Fibroblast of gingiva (primary cell): ENCODE results near the gene MCC.

Experiments
- DNase-seq: peaks from one replicate; pipeline ENCODE4 v3.0.0-alpha.2; 2011; ENCODE audit warnings: low read depth

The MCC gene

DNA sequence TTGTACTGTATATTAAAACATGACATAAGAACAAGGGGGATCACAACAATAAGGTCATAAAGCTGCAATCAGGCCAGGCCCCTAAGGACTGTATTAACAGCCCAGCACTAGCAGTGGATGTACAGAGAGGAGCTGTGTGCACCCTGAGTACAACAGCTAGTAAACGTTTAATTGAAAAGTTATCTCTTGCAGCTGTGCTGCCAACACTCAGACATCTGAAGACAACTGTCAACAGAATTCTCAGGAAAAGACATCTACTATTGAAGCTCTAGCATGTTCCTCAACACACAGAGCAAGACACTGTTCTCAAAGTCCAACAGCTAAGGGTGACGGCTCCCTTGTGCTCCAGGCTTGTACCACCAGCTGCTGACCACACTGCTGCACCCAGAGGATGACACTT lies 312.1 kb downstream of the MCC start:
- no peak for DNase-seq

DNA sequence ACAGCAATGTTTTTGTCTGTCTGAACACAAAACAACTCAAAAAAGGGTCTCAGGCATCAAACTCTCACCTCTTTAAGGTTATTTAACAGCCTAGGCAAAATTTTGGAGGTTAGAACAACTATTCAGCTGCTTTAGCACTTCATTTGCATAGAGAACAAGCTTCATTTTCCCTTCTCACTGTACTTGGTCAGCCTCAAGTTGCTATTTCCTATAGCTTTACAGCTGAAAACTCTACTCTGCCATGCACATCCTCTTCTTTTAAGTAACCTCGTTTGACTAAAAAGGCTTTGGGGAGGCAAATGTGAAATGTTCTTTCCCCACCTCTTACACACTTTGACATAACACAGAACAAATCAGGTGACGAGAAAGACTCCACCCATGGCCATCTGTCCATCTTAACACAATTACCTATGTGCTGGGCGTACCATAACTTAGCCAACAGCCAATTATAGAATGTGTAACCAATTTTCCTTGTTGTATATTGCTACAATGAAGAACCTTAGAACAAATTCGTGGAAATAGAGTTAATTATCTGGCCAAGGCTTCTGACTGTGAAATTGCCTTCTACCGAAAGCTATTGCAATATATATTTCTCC lies 315.9 kb downstream of the MCC start:
- DNase-seq = no peak

DNA sequence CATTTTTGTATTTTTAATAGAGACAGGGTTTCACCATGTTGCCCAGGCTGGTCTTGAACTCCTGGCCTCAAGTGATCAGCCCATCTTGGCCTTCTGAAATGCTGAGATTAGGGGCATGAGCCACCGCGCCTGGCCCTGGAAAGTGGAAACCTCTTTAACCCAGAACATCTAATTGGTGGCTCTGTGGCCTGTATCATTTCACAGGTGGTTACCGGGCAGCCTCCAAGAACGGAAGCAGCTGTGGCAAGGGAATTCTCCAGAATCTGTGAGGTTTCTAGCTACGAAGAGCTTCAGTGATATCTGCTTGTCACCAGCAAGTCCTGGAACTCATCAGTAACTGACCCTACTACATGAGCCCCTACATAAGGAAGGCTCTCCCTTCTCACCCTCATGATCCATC lies 316.7 kb downstream of the MCC start:
- DNase-seq = no peak

DNA sequence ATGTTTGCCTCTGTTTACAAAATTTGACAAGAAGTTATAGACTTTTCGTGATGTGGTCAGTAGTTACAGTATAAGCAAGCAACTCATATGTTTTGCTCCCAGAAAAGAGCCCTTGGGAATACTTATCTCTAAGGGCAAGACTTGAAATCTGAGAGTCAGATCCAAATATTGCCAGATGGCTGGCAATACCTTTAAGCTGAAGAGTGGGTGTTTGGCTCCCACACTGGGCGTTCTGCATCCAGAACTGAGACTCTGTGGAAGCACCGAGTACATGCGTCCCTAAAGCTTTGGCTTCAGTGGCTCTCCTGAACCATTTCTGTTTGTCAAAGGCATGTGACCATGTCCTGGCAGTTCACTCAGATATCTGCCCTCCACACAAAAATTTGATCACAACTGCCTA lies 317.5 kb downstream of the MCC start:
- DNase-seq = no peak

DNA sequence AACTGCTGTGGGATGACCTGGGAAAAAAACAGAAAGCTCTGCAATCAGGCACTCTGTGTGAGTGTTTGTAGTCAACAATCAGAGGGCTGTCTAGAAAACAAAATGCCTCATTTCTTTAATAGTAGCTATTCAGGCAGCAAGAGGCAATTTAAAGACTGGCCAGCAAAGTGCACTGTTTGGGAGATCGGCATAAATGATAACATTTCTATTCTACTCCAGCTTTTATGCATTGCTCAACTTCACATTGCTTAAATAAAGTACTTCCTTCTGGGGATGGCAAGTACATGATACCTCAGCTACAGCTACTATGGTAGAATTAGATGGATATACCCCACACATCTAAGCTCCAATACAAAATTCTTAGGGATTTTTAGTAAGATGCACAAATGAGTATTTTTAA lies 318.5 kb downstream of the MCC start:
- peak; percentile 21 for DNase-seq

DNA sequence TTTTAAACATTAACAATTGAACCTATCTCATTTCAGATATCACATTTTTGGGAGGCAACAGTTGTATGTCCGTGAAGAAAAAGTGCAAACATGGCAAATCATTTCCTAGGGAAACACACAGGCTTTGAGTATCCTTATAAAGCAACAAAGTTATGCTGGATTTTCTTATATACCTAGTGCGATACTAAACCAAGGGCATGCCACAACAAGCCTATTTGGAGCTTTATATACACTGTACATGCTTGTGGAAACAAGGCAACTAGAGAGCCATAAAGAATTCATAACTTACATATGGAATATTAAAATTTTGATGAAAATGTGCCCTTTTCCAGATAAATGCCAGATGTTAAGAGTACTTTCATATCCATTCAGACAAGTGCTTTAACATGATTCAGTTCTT lies 320.3 kb downstream of the MCC start:
- no peak for DNase-seq

DNA sequence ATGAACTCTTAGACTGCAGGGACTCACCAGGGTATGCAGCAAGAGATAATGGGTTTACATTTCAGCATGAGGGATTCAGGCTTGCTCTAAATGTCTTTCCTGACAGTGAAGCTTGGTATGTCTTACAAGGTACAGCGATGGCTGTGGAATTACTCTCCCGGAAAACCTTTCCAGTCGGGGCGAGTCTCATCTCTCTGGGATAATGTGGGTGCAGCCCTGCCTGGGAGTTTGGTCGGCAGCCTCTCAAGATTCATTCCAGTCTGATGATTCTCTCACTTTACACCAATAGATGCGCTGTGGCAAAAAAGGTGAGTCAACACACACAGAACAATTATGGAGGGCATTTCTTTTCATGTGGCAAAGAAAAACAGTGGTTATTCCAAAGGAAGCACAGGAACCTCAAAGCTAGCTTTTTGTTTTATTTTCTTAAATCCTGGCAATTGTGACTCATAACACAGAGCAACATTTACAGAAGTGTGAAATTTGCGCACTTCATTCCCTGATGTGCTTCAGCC lies 321.3 kb downstream of the MCC start:
- DNase-seq = peak; percentile 10

DNA sequence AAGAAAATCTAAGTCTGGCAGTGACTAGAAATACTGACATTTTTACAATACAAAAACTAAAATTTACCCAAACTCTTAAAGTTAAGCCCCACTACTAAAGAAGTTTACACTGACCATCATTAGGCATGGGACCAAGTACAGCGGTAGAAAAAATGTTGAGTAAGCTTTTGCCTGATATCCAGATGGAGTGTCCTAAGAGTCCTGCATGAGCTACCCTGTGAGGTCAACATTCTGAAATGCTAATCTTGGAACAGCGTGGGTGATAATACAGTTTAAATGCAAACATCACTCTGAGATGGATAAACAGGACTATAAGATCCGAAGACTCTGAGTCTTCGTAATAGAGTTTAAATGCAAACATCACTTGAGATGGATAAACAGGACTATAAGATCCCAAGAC lies 322.0 kb downstream of the MCC start:
- peak; percentile 14 for DNase-seq

DNA sequence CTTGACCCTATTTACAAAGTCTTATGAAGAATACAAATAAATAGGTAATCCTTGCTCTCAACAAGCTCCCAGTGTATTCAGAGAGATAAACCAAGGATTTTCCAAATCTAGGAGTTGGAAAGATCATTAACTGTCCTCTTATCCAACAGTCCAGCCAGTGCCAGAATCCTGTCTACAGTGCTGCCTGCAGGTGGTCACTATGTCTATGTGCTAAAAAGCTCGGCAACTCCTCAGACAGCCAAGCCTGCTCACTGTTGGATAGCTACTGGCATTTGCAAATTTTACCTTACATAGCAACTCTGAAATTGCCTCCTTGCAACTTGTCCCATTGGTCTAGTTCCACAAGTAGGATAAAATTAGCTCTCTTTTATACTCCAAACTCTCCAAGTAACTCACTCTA lies 324.2 kb downstream of the MCC start:
- DNase-seq = no peak

DNA sequence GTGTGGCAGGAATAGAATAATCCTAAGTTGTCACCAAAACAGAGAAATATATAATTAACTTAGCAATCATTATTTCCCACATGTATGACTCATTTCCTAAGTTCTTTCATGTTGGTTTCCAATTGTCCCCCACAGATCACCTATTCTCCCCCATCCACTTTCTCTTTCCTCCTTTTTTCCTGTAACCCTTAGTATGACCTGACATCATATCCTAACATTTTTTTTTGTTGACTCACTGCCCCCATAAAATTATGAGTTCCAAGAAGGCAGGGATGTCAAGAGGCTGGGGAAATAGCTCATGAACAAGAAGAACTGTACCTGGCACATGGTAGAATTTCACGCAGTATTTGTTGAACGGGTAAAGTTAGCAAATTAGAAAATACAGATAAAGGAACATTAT lies 324.9 kb downstream of the MCC start:
- no peak for DNase-seq

DNA sequence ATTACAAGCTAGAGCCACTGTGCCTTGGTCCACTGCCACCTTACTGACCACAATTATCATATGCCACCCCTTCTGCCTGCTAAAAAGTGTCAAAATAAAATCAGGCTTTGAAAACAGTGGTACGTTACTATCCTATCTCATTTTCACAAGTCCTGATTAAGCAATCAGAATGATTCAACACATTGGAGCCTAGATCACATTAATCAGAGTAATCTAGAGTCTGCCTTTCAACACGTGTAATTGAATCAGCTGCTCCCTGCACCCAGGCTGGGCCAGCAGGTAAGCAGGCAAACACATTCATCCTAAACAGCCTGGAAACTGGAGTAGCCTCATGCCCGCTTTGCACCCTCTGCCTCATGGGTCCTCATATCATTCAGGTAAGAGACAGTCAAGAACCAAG lies 325.5 kb downstream of the MCC start:
- peak; percentile 16 for DNase-seq

DNA sequence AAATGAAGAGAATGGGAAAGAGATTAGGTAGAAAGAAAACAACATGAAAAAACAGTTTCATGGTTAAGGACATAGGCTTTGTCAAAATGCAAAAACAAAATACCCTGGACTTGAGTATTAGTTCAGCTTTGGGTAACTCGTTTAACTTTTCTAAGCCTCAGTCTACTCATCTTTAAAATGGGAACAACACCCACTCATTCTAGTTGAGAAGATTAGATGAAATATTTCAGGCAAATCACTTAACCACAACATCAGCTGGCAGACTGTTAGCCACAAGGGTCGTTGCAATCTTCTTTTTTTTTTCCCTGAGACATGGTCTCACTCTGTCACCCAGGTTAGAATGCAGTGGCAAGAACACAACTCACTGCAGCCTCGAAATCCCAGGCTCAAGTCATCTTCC lies 326.0 kb downstream of the MCC start:
- DNase-seq = no peak

DNA sequence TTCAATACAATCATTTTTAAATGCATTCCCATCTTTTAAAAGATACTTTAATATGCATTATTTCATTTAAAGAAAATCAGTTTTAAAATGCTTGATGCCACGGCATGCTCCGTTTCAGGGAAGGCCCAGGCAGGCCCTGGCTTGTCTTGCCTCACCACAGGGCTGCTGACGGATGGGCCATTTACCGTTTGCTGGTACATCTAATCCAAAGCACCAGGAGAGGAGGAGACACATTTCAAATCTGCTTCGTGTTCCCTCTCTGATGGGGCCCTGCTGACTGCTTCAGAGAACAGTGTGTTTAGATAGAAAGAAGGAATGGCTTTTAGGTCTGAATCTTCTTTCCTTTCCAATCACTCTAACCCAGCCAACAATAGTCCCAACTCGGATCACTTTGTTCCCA lies 326.4 kb downstream of the MCC start:
- no peak for DNase-seq

DNA sequence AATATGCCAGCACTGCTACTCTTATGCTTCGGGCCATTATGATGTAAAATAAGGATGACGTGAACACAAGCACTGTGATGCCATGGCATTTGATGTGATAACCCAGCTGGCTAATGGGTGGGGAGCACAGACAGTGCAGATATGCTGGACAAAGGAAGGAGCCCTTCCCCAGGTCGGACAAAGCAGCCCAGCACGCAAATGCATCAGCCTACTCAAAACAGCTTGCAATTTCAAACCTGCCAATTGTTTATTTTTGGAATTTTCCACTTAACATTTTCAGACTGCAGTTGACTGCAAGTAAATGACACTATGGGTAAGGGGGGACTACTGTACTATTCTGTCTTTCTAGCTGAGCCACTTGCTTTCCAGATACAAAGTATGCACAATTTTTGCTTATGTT lies 330.4 kb downstream of the MCC start:
- DNase-seq = no peak

DNA sequence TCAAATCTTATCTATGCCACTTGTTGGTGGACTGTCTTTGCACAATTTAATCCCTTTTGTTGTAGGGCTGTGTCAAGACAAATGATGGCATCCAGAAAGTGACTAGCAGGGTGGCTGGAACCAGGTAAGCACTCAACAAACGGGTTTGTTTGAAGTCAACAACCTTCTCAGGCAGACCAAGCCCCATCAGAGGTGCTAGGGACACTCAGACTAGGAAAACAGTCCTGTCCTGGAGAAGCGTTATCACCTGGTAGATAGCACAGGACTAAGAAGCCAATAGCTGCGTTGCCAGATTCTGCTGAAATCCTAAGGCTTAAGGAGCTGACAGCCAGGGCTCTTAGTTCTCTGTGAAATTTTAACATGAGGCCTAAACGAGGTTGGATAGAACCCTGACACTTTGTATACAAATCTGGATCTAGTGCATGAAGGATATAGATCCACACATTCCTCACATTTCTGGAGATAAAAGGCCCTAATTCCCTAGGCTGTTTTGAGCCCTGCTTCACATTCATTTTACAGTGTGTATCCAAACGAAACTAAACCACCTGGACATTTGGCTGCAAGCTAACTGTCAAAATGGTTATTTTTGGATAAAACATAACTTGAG lies 331.9 kb downstream of the MCC start:
- no peak for DNase-seq

DNA sequence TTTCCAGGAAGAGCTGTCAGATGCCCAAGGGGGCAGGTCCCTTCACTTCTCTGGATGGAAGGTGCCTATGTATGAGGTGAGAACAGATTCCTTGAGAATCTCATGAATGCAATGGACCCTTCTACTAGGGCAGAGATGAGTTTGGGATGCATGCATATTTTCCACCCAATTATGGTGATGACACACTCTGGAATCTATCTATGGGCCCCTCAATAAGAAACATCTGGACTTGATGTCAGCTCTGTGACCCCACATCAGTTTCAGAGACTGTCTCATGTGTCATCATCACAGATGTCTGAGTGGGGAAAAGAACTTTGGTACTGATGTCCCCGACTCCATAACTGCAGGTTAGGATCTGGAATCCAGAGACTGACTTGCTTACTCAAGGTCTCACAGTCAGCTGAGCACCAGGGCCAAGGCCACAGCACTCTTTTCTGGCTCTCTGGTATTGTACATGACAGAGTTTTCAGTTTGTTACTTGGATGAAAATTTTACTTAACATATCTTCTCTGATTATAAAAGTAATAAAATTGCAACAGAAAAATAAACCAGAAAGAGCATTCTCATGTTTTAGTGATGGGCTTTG lies 334.6 kb downstream of the MCC start:
- peak; percentile 54 for DNase-seq

DNA sequence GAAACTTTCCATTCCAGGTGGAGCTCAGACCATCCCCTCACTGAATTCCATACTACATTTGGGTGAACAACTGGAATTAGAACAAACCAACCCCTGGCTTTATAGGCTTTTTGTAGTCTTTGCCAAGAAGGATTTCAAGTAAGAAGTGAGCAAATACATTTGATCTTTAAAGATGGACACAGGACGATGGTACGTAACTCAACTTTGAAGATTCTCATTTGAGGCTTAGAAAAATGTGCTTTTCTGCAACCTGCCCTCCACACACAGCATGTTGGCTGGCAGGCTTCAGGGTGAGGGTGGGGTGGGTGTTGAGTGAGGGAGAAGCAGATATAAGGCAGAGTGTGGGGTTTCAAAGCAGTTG lies 335.9 kb downstream of the MCC start:
- no peak for DNase-seq

DNA sequence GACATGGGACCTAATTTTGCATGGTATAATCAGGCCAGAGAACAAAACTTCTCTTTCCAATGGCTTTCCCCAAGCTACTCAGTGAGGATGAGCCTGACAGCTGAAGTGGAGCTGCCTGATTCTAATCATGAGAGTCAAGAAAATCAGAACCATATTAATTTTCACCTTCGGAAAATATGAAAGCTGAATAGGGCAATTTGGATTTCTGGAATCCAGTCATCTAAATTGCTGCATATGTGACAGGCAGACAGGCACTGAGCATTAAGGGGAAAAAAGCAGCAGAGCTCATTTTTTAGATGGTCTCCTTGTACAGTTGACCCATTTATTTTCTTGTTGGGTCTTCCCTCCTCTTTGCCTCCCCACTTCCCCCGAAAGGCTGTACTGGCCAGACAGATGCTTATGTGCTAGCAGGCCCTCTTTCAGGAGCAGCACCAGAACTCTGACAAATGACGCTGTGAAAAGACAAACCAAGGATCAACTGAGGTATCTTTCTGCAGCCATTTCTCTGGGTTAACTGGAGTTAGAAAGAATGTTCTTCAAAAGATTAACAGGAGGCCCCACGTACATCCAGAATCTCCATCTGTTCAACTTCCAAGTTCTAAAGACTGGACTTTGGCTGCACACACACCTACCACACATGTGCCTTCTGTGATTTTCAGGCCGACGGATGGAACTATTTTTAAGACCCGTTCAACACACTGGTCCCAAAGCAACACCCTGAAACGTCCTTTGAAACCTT lies 336.4 kb downstream of the MCC start:
- DNase-seq = no peak

DNA sequence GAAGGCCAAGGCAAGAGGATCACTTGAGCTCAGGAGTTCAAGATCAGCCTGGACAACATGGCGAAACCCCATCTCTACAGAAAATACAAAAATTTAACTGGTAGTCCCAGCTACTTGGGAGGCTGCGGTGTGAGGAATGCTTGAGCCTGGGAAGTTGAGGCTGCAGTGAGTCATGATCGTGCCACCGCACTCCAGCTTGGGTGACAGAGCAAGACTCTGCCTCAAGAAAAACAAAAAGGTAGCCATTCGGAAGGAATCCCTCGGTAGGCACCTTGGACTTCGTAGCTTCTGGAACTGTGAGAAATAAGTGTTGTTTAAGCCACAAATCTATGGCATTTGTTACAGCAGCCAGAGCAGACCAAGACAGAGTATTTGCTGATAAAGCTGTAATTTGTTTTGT lies 337.4 kb downstream of the MCC start:
- no peak for DNase-seq

DNA sequence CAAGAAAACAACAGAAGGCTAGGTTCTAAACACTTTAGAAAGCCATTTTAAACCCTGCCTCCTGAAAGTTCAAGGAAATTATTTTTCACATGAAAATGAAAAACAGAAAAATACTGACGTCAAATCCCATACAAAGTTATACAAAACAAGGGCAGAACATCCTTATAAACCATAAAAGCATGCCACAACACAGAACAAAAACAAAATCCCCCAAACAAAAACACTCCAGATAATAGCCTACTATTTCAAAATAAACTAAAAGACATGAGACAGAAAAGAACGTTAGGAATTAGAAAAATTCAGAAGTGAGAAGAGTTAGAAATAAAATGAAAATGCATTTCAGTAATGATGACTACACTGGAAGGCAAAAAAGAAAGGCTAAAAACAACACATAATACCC lies 338.0 kb downstream of the MCC start:
- no peak for DNase-seq

DNA sequence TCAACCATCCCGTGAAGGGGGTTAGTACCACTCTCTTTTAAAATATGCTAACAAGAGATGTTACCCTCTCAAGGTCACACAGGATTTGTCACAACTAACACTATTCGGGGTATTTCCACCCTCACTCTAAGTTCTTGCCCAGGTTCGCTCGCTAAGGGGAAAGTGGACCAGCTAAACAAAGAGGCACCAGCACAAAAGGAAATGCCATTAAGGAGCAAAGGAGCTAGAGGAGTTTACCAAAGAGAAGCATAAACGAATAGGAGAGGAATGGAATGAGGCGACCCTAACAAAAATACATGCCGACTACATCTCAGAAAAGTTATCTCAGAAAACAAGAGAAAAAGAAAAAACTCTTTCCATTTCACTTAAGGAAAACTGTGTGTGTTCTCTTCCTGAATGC lies 340.7 kb downstream of the MCC start:
- DNase-seq = no peak

DNA sequence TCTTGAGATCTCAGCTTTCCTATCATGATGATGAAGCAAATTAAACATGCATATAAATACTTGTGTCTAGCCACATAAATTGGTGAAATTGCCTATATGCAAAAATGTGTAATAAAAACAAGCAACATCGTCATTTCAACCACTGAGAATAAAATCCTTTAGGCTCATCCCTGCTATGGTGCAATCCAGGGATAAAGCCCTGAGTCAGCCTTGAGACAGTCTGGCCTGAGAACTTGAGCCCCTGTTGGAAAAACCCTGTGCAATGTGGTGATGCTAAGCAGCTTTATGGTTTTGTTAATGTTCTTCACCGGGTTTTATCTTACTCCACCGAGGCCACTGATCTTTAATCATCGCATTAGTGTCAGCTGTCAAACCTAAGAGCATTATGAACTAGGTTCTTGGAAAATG lies 341.1 kb downstream of the MCC start:
- peak; percentile 88 for DNase-seq

DNA sequence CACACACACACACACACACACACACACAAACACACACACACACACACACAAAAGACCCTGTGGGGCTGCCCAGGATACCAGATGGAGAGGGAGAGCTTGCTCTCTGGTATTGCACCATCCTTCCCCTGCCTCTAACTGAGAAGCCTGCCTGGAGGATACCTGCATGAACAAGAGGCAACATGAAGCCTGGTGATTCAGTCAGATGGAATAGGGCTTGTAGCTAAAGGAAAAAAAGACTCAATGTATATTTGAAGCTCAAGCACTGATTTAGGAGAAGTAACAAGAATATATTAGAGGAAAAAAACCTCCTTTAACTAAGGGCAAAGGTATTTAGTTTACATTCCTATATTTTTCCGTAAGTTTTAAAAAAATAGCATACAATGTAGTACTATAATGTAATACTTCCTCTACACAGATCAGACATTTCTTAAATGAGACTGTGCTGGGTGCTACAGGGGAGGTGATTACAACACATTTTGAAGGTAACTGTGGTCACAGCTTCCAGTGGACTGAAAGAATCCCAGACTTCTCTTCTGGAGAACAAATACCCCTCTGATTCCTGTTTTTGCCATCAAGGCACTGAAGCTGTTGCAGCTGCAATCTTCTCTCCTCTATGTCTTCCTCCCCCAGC lies 342.4 kb downstream of the MCC start:
- no peak for DNase-seq
